Neural cell (in vitro differentiated cells): Measurements from ENCODE around the gene RALGAPB. TPM values are rescaled to one million over a fixed set of nuclear protein-coding genes. Genes with fewer than 3 reads are reported as not detected.
A peak's percentile ranks its signal among the peaks of the same experiment; 100 is the strongest.

Experiments used
- H2AFZ ChIP-seq: fragments of 200-600, 300-800 bp; sonication (generic), shearing (Covaris generic); 2 replicates; pipeline ENCODE4 v1.6.0; 2014; ENCODE audit warnings: low read depth, mild to moderate bottlenecking, antibody characterized with exemption, low read length, moderate library complexity
- H3F3A ChIP-seq: fragments of 200-600 bp; shearing (Covaris generic); 2 replicates; pipeline ENCODE4 v1.6.1; 2016; ENCODE audit warnings: mild to moderate bottlenecking, moderate library complexity, mixed read lengths, antibody characterized with exemption, low read length; ENCODE audit not compliant: insufficient read depth, poor library complexity, severe bottlenecking
- H3K27ac ChIP-seq: fragments of 200-600, 300-800 bp; sonication (generic), shearing (Covaris generic); 2 replicates; pipeline ENCODE4 v1.5.1; 2014; ENCODE audit warnings: mild to moderate bottlenecking, low read length, moderate library complexity
- H3K27me3 ChIP-seq: fragments of 300-800, 200-600 bp; sonication (generic), shearing (Covaris generic); 2 replicates; pipeline ENCODE4 v1.6.0; 2014; ENCODE audit warnings: mild to moderate bottlenecking, low read depth, low read length, moderate library complexity; ENCODE audit not compliant: insufficient read depth
- H3K36me3 ChIP-seq: fragments of 300-800, 200-600 bp; sonication (generic), shearing (Covaris generic); 2 replicates; pipeline ENCODE4 v1.5.1; 2014; ENCODE audit warnings: mild to moderate bottlenecking, antibody characterized with exemption, low read length, moderate library complexity; ENCODE audit not compliant: insufficient read depth
- H3K4me2 ChIP-seq: fragments of 300-800, 200-600 bp; sonication (generic), shearing (Covaris generic); 2 replicates; pipeline ENCODE4 v1.6.0; 2014; ENCODE audit warnings: mild to moderate bottlenecking, low read length
- H3K4me3 ChIP-seq: fragments of 300-800, 200-600 bp; sonication (generic), shearing (Covaris generic); 2 replicates; pipeline ENCODE4 v1.5.1; 2014; ENCODE audit warnings: mild to moderate bottlenecking, low read length, moderate library complexity
- H3K79me2 ChIP-seq: fragments of 200-600 bp; shearing (Covaris generic); replicated peaks from 2 replicates; pipeline ENCODE4 v1.6.0; 2014; ENCODE audit warnings: mild to moderate bottlenecking, low read length, moderate library complexity; ENCODE audit not compliant: insufficient read depth
- H3K9ac ChIP-seq: fragments of 300-800, 200-600 bp; sonication (generic), shearing (Covaris generic); 2 replicates; pipeline ENCODE4 v1.6.1; 2016; ENCODE audit warnings: mild to moderate bottlenecking, low read length, mixed read lengths
- H3K9me2 ChIP-seq: fragments of 200-600 bp; shearing (Covaris generic); 2 replicates; pipeline ENCODE4 v1.6.1; 2016; ENCODE audit warnings: mild to moderate bottlenecking, low read length, mixed read lengths; ENCODE audit not compliant: insufficient read depth
- H3K9me3 ChIP-seq: fragments of 200-600, 300-800 bp; sonication (generic), shearing (Covaris generic); 2 replicates; pipeline ENCODE4 v1.6.1; 2016; ENCODE audit warnings: mild to moderate bottlenecking, mixed run types, low read length, moderate library complexity, mixed read lengths
- H4K20me1 ChIP-seq: fragments of 200-600 bp; shearing (Covaris generic); 2 replicates; pipeline ENCODE4 v1.6.1; 2016; ENCODE audit warnings: mild to moderate bottlenecking, mixed run types; ENCODE audit not compliant: insufficient read depth
- EP300 ChIP-seq: fragments of 450-650 bp; conservative IDR thresholded peaks from 2 replicates; pipeline ENCODE4 v1.6.1; 2014; ENCODE audit warnings: antibody characterized with exemption, mild to moderate bottlenecking, moderate library complexity; ENCODE audit not compliant: poor library complexity, severe bottlenecking
- EZH2 ChIP-seq: fragments of 200-600, 300-800 bp; shearing (Covaris generic), sonication (generic); IDR thresholded peaks from 2 replicates; pipeline ENCODE4 v1.6.1; 2014; ENCODE audit warnings: antibody characterized with exemption, low read length, borderline replicate concordance, mild to moderate bottlenecking; ENCODE audit not compliant: insufficient read depth, poor library complexity, severe bottlenecking
- MXI1 ChIP-seq: fragments of 450-650 bp; conservative IDR thresholded peaks from 2 replicates; pipeline ENCODE4 v1.6.1; 2014; ENCODE audit warnings: antibody characterized with exemption, mild to moderate bottlenecking; ENCODE audit not compliant: poor library complexity, severe bottlenecking
- POLR2AphosphoS5 ChIP-seq: IDR thresholded peaks from 2 replicates; pipeline ENCODE4 v1.6.1; 2012
- RAD21 ChIP-seq: fragments of 450-650 bp; conservative IDR thresholded peaks from 2 replicates; pipeline ENCODE4 v1.6.1; 2014; ENCODE audit warnings: antibody characterized with exemption, mild to moderate bottlenecking, moderate library complexity
- SMC3 ChIP-seq: fragments of 450-650 bp; conservative IDR thresholded peaks from 2 replicates; pipeline ENCODE4 v1.6.1; 2014; ENCODE audit warnings: antibody characterized with exemption, mild to moderate bottlenecking, moderate library complexity; ENCODE audit not compliant: poor library complexity
- TAF1 ChIP-seq: IDR thresholded peaks from 2 replicates; pipeline ENCODE4 v1.6.1; 2012; ENCODE audit warnings: low read depth
- polyA plus RNA-seq: library from polyadenylated mRNA; depleted of rRNA; stranded (reverse); fragments of >200 nt; gene quantifications from 2 replicates; pipeline ENCODE4 v1.2.3, GENCODE V29; 2014
- TF ChIP-seq, protein P1 (sequence below): IDR thresholded peaks from 2 replicates; pipeline ENCODE4 v1.6.1; 2012; ENCODE audit warnings: borderline replicate concordance
- TF ChIP-seq, protein P2 (sequence below): fragments of 450-650 bp; IDR thresholded peaks from 2 replicates; pipeline ENCODE4 v1.5.1; 2014; ENCODE audit warnings: antibody characterized with exemption, mild to moderate bottlenecking, moderate library complexity; ENCODE audit not compliant: poor library complexity, severe bottlenecking

Gene RALGAPB
- polyA plus RNA-seq, 1 donor from 2014 or later, result 30.0 TPM

DNA sequence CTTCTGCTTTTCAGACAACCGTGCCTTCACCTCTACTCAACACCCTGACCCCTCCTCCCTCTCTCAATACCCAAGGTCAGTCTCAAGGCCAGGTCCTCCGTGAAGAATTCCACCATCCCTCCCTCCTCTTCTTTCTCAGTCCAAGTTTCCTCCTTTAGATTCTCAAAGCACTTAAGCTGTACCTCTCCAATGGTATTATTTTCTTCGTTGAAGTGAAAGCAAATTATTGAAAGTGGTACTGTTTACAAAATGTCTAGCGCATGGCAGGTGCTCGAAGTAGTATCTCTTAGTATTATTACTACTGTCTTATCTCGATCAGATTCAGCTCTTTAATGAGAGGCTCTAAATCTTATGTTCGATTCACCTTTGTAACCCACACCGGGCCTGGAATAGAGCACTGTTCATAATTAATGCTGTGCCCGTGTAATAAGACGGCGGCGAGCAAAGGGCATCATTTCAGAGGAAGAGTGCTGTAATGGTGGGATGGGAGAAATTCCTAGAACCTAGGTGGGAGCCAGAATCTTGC, 593 bp upstream of the RALGAPB start:
- peak overlapping the region; percentile 85 for H3K9ac ChIP-seq
- H3F3A ChIP-seq, result no peaks in the 10 kb centered on the region
- TF ChIP-seq, protein P1, sequence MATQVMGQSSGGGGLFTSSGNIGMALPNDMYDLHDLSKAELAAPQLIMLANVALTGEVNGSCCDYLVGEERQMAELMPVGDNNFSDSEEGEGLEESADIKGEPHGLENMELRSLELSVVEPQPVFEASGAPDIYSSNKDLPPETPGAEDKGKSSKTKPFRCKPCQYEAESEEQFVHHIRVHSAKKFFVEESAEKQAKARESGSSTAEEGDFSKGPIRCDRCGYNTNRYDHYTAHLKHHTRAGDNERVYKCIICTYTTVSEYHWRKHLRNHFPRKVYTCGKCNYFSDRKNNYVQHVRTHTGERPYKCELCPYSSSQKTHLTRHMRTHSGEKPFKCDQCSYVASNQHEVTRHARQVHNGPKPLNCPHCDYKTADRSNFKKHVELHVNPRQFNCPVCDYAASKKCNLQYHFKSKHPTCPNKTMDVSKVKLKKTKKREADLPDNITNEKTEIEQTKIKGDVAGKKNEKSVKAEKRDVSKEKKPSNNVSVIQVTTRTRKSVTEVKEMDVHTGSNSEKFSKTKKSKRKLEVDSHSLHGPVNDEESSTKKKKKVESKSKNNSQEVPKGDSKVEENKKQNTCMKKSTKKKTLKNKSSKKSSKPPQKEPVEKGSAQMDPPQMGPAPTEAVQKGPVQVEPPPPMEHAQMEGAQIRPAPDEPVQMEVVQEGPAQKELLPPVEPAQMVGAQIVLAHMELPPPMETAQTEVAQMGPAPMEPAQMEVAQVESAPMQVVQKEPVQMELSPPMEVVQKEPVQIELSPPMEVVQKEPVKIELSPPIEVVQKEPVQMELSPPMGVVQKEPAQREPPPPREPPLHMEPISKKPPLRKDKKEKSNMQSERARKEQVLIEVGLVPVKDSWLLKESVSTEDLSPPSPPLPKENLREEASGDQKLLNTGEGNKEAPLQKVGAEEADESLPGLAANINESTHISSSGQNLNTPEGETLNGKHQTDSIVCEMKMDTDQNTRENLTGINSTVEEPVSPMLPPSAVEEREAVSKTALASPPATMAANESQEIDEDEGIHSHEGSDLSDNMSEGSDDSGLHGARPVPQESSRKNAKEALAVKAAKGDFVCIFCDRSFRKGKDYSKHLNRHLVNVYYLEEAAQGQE, result no peak
- no peak for TF ChIP-seq RAD21
- H3K27me3 ChIP-seq, result peaks cover 9% of the 10 kb centered on the region
- no peaks in the 10 kb centered on the region for H3K9me2 ChIP-seq
- H4K20me1 ChIP-seq, result no peaks in the 10 kb centered on the region
- peaks cover 40% of the 10 kb centered on the region for H3K79me2 ChIP-seq
- H2AFZ ChIP-seq, result peak overlapping the region; percentile 94
- peak overlapping the region; percentile 91 for H3K27ac ChIP-seq
- H3K4me2 ChIP-seq, result peak overlapping the region; percentile 90
- H3K9me3 ChIP-seq, result no peaks in the 10 kb centered on the region
- no peaks in the 10 kb centered on the region for H3K36me3 ChIP-seq
- peak overlapping the region; percentile 91 for H3K4me3 ChIP-seq

DNA sequence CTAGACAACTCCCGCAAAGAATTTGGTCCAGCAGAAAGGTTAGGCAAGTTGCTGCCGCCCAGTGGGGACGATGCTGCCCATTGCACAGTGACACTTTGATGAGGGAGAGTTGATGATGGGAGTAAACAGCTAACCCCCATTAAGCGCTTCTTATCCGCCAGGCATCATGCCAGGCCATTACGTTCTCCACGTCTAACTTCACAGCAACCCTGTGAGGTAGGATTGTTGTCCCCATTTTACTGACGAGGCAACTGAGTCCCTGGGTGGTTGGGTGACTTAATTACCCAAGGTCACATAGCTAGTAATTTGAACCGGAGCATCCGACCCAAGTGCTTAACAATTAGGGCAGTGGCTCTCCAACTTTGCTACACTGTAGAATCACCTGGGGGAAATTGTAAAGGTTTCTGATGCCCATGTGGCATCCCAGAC, 738 bp downstream of the RALGAPB start:
- Histone ChIP-seq H2AFZ (peak overlapping the region; percentile 57), H3K9me2 (no peaks in the 10 kb centered on the region), H3K79me2 (peaks cover 51% of the 10 kb centered on the region), H3K4me3 (peak overlapping the region; percentile 91), H3K36me3 (no peaks in the 10 kb centered on the region), H3K27me3 (peaks cover 9% of the 10 kb centered on the region), H3K9me3 (no peaks in the 10 kb centered on the region), H3K27ac (peak overlapping the region; percentile 91), H3F3A (no peaks in the 10 kb centered on the region), H3K4me2 (peak overlapping the region; percentile 85), H4K20me1 (no peaks in the 10 kb centered on the region), H3K9ac (peak overlapping the region; percentile 84)
- no peak for TF ChIP-seq EZH2
- TF ChIP-seq SMC3, result no peak
- TF ChIP-seq EP300, result no peak
- TF ChIP-seq, protein P2, sequence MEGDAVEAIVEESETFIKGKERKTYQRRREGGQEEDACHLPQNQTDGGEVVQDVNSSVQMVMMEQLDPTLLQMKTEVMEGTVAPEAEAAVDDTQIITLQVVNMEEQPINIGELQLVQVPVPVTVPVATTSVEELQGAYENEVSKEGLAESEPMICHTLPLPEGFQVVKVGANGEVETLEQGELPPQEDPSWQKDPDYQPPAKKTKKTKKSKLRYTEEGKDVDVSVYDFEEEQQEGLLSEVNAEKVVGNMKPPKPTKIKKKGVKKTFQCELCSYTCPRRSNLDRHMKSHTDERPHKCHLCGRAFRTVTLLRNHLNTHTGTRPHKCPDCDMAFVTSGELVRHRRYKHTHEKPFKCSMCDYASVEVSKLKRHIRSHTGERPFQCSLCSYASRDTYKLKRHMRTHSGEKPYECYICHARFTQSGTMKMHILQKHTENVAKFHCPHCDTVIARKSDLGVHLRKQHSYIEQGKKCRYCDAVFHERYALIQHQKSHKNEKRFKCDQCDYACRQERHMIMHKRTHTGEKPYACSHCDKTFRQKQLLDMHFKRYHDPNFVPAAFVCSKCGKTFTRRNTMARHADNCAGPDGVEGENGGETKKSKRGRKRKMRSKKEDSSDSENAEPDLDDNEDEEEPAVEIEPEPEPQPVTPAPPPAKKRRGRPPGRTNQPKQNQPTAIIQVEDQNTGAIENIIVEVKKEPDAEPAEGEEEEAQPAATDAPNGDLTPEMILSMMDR, result no peak
- TF ChIP-seq, protein P1, result no peak
- no peak for TF ChIP-seq POLR2AphosphoS5
- no peak for TF ChIP-seq MXI1
- TF ChIP-seq TAF1, result no peak
- no peak for TF ChIP-seq RAD21
